Hepatocyte (in vitro differentiated cells): ENCODE measurements around the gene KIAA0319L.

Experiments used
- CTCF ChIP-seq: fragments of 200-600 bp; sonication (generic); IDR thresholded peaks from 2 replicates; pipeline ENCODE4 v1.5.1; 2016; ENCODE audit warnings: antibody characterized with exemption, mild to moderate bottlenecking; ENCODE audit not compliant: poor library complexity
- EZH2phosphoT487 ChIP-seq: fragments of 200-600 bp; sonication (generic); IDR thresholded peaks from one replicate; pipeline ENCODE4 v1.6.1; 2018; ENCODE audit warnings: antibody characterized with exemption, mild to moderate bottlenecking, low read depth, moderate library complexity; ENCODE audit not compliant: unreplicated experiment, severe bottlenecking

GRCh38 chr1:35394386-35394785 is 162.8 kb downstream of the KIAA0319L start:
- TF ChIP-seq EZH2phosphoT487 (no peak), CTCF (no peak)
